Chondrocyte (in vitro differentiated cells): ENCODE results near the gene ADM. TPM values are rescaled to one million over a fixed set of nuclear protein-coding genes. Genes with fewer than 3 reads are reported as not detected.

Experiments
- DNase-seq: peaks from one replicate; pipeline ENCODE4 v3.0.0; 2021; ENCODE audit warnings: mixed read lengths, low spot score
- H3K27ac Mint-ChIP-seq: one replicate; pipeline ENCODE4 v1.8.0; 2021; ENCODE audit warnings: mild to moderate bottlenecking, moderate library complexity, mixed read lengths; ENCODE audit not compliant: unreplicated experiment
- H3K27me3 Mint-ChIP-seq: 2 replicates; pipeline ENCODE4 v1.8.0; 2021; ENCODE audit warnings: low read depth, mixed read lengths
- H3K36me3 Mint-ChIP-seq: 2 replicates; pipeline ENCODE4 v1.8.0; 2021; ENCODE audit warnings: low read depth, mixed read lengths
- H3K4me1 Mint-ChIP-seq: 2 replicates; pipeline ENCODE4 v1.8.0; 2021; ENCODE audit warnings: low read depth, mild to moderate bottlenecking, mixed read lengths
- H3K4me3 Mint-ChIP-seq: one replicate; pipeline ENCODE4 v1.8.0; 2021; ENCODE audit warnings: mild to moderate bottlenecking, moderate library complexity, mixed read lengths; ENCODE audit not compliant: unreplicated experiment
- H3K9me3 Mint-ChIP-seq: 2 replicates; pipeline ENCODE4 v1.8.0; 2021; ENCODE audit warnings: low read depth, mixed read lengths
- CTCF ChIP-seq: fragments of 200-600 bp; sonication (generic); IDR thresholded peaks from 2 replicates; pipeline ENCODE4 v1.5.0; 2021; ENCODE audit warnings: antibody characterized with exemption, mild to moderate bottlenecking, moderate library complexity
- total RNA-seq: library from RNA; stranded (reverse); gene quantifications from 3 replicates; pipeline ENCODE4 v1.2.1, GENCODE V29; 2021

The ADM gene
- total RNA-seq, 1 donor from 2014 or later = 53.8 TPM

GRCh38 chr11:10311802-10312201 lies 6.9 kb downstream of the ADM start:
- H3K4me3 Mint-ChIP-seq = no peak overlapping the region
- no peaks in the 10 kb centered on the region for H3K9me3 Mint-ChIP-seq
- no peak overlapping the region for H3K27ac Mint-ChIP-seq
- no peak for TF ChIP-seq CTCF
- no peak for DNase-seq
- peaks cover 39% of the 10 kb centered on the region for H3K4me1 Mint-ChIP-seq
- H3K36me3 Mint-ChIP-seq = peaks cover 2% of the 10 kb centered on the region
- H3K27me3 Mint-ChIP-seq = no peaks in the 10 kb centered on the region

GRCh38 chr11:10314199-10315072 lies 9.6 kb downstream of the ADM start:
- H3K36me3 Mint-ChIP-seq = no peaks in the 10 kb centered on the region
- TF ChIP-seq CTCF = no peak
- peaks cover 26% of the 10 kb centered on the region for H3K4me1 Mint-ChIP-seq
- DNase-seq = no peak
- no peaks in the 10 kb centered on the region for H3K27me3 Mint-ChIP-seq
- no peak overlapping the region for H3K4me3 Mint-ChIP-seq
- H3K27ac Mint-ChIP-seq = no peak overlapping the region
- no peaks in the 10 kb centered on the region for H3K9me3 Mint-ChIP-seq

- no peaks in the 10 kb centered on the region for H3K9me3 Mint-ChIP-seq
- no peak for TF ChIP-seq CTCF
- no peaks in the 10 kb centered on the region for H3K36me3 Mint-ChIP-seq
- H3K4me3 Mint-ChIP-seq = no peak overlapping the region
- no peaks in the 10 kb centered on the region for H3K27me3 Mint-ChIP-seq
- H3K27ac Mint-ChIP-seq = no peak overlapping the region
- DNase-seq = no peak
- peaks cover 21% of the 10 kb centered on the region for H3K4me1 Mint-ChIP-seq
Measured at GRCh38 chr11:10315083-10315482, 10.2 kb downstream of the ADM start.

- no peak overlapping the region for H3K27ac Mint-ChIP-seq
- H3K9me3 Mint-ChIP-seq = no peaks in the 10 kb centered on the region
Measured at GRCh38 chr11:10317151-10317755, 12.4 kb downstream of the ADM start.

More at GRCh38 chr11:10317151-10317755, 12.4 kb downstream of the ADM start:
- Mint-ChIP-seq H3K27me3 (no peaks in the 10 kb centered on the region), H3K4me3 (no peak overlapping the region), H3K36me3 (no peaks in the 10 kb centered on the region), H3K4me1 (peaks cover 26% of the 10 kb centered on the region)
- TF ChIP-seq CTCF = no peak
- DNase-seq = no peak
